Liver (tissue), 9 donors: Measurements from ENCODE around the gene CCDC141. TPM values are rescaled to one million over a fixed set of nuclear protein-coding genes. Genes with fewer than 3 reads are reported as not detected.

Experiments used
- DNase-seq: peaks from one replicate; pipeline ENCODE4 v3.0.0-alpha.2; 2017; ENCODE audit warnings: low spot score
- H3K27ac ChIP-seq, 2 donors: one replicate each; pipeline ENCODE4 v1.7.0; 2013; ENCODE audit warnings: inconsistent platforms in 2 of 2, low read length in 2 of 2, control low read depth in 1 of 2, low read depth in 1 of 2, mild to moderate bottlenecking in 1 of 2
- H3K27me3 ChIP-seq, 4 donors: one replicate each; pipeline versions ENCODE4 v1.6.1 to v1.7.0; 2013; ENCODE audit warnings: low read length in 3 of 4, inconsistent platforms in 1 of 4, mild to moderate bottlenecking in 1 of 4, moderate library complexity in 1 of 4; ENCODE audit not compliant: control insufficient read depth in 4 of 4, insufficient read depth in 4 of 4
- H3K36me3 ChIP-seq, 4 donors: one replicate each; pipeline versions ENCODE4 v1.6.1 to v1.7.0; 2013; ENCODE audit warnings: low read length in 3 of 4, mild to moderate bottlenecking in 3 of 4, low read depth in 1 of 4, moderate library complexity in 1 of 4; ENCODE audit not compliant: control insufficient read depth in 4 of 4, insufficient read depth in 3 of 4
- H3K4me1 ChIP-seq, 4 donors: one replicate each; pipeline versions ENCODE4 v1.6.1 to v1.7.0; 2013; ENCODE audit warnings: low read length in 3 of 4, mild to moderate bottlenecking in 3 of 4, moderate library complexity in 1 of 4; ENCODE audit not compliant: control insufficient read depth in 4 of 4, insufficient read depth in 4 of 4
- H3K4me3 ChIP-seq, 3 donors: one replicate each; pipeline versions ENCODE4 v1.6.1 to v1.7.0; 2013; ENCODE audit warnings: low read length in 3 of 3, control low read depth in 1 of 3, low read depth in 1 of 3, mild to moderate bottlenecking in 1 of 3
- H3K9ac ChIP-seq, 2 donors: one replicate each; pipeline ENCODE4 v1.7.0; 2013; ENCODE audit warnings: low read length in 2 of 2, mild to moderate bottlenecking in 2 of 2, moderate library complexity in 2 of 2, control low read depth in 1 of 2, low read depth in 1 of 2
- H3K9me3 ChIP-seq, 4 donors: one replicate each; pipeline versions ENCODE4 v1.6.1 to v1.7.0; 2013; ENCODE audit warnings: low read length in 3 of 4; ENCODE audit not compliant: control insufficient read depth in 4 of 4
- CTCF ChIP-seq: fragments of 150-350 bp; IDR thresholded peaks from 2 replicates; pipeline ENCODE4 v1.5.1; 2017; ENCODE audit warnings: improper control_type of control experiment, low read depth, low read length; ENCODE audit not compliant: missing input control
- EGR1 ChIP-seq, 2 donors: IDR thresholded peaks; 2 replicates each; pipeline ENCODE4 v1.6.1; 2016 to 2018; ENCODE audit warnings: antibody characterized with exemption in 2 of 2, low read depth in 2 of 2
- FOXA1 ChIP-seq: IDR thresholded peaks from 2 replicates; pipeline ENCODE4 v1.6.1; 2016; ENCODE audit warnings: antibody characterized with exemption
- FOXA2 ChIP-seq: IDR thresholded peaks from 2 replicates; pipeline ENCODE4 v1.6.1; 2016; ENCODE audit warnings: antibody characterized with exemption
- GABPA ChIP-seq, 2 donors: IDR thresholded peaks in 1 of 2; conservative IDR thresholded peaks in 1 of 2; 2 replicates each; pipeline ENCODE4 v1.6.1; 2016; ENCODE audit warnings: antibody characterized with exemption in 2 of 2, mild to moderate bottlenecking in 1 of 2, moderate library complexity in 1 of 2
- HNF4G ChIP-seq: IDR thresholded peaks from 2 replicates; pipeline ENCODE4 v1.6.1; 2016; ENCODE audit warnings: antibody characterized with exemption
- RAD21 ChIP-seq, 2 donors: IDR thresholded peaks; 2 replicates each; pipeline ENCODE4 v1.6.1; 2016; ENCODE audit warnings: antibody characterized with exemption in 2 of 2, mild to moderate bottlenecking in 2 of 2
- RXRA ChIP-seq, 2 donors: IDR thresholded peaks; 2 replicates each; pipeline ENCODE4 v1.6.1; 2017 to 2018; ENCODE audit warnings: antibody characterized with exemption in 2 of 2, mild to moderate bottlenecking in 1 of 2
- SP1 ChIP-seq: IDR thresholded peaks from 2 replicates; pipeline ENCODE4 v1.6.1; 2018; ENCODE audit warnings: antibody characterized with exemption, mild to moderate bottlenecking
- YY1 ChIP-seq: IDR thresholded peaks from 2 replicates; pipeline ENCODE4 v1.6.1; 2016; ENCODE audit warnings: antibody characterized with exemption, mild to moderate bottlenecking
- WGBS: extraction: QIAGEN DNeasy Blood & Tissue Kit; methylation state at CpG from one replicate; pipeline ENCODE4 v1.1.7; 2013; 5-methylcytosine and 5-hydroxymethylcytosine counted together
- polyA plus RNA-seq, 2 donors: library from polyadenylated mRNA; stranded (reverse) in 1 of 2; unstranded in 1 of 2; fragments of 200-250 nt in 1 of 2; fragments of >200 nt in 1 of 2; fragmentation: Nextera tagmentation in 1 of 2; extraction: Ambion mirVana in 1 of 2; gene quantifications; one replicate each; pipeline versions ENCODE4 v1.2.1 to v1.2.3, GENCODE V29; 2013 to 2015
- total RNA-seq, 2 donors: library from RNA; depleted of rRNA; stranded (reverse); fragments of >200 nt; gene quantifications; one replicate each; pipeline ENCODE4 v1.2.3, GENCODE V29; 2014
- donor health status: healthy.
- donor health status: healthy.
- donor health status: healthy.
- donor health status: healthy.
- donor health status: healthy.

The CCDC141 gene
- total and polyA plus RNA-seq, 4 donors, result 0.05 to 1.0 (median 0.39) TPM

GRCh38 chr2:178892751-178893625 lies 156.9 kb downstream of the CCDC141 start:
- Histone ChIP-seq H3K4me3 (no peak overlapping the region), H3K27me3 (no peaks in the 10 kb centered on the region), H3K9me3 (no peaks in the 10 kb centered on the region), H3K9ac (no peak overlapping the region), H3K27ac (no peak overlapping the region), H3K4me1 (no peaks in the 10 kb centered on the region), H3K36me3 (no peaks in the 10 kb centered on the region)
- WGBS, result 65% methylated on average over 5 of the region's 5 CpGs
- TF ChIP-seq FOXA1 (no peak), FOXA2 (no peak), SP1 (no peak), HNF4G (no peak), YY1 (no peak), GABPA (IDR thresholded peaks at IDR 0.05 in 1 of 2, conservative IDR thresholded peaks at IDR 0.05 in 1 of 2) (no peak), EGR1 (IDR thresholded peaks at IDR 0.05; ENCODE audit: low read depth in 2 of 2) (no peak), CTCF (no peak)
- no peak for DNase-seq

DNA sequence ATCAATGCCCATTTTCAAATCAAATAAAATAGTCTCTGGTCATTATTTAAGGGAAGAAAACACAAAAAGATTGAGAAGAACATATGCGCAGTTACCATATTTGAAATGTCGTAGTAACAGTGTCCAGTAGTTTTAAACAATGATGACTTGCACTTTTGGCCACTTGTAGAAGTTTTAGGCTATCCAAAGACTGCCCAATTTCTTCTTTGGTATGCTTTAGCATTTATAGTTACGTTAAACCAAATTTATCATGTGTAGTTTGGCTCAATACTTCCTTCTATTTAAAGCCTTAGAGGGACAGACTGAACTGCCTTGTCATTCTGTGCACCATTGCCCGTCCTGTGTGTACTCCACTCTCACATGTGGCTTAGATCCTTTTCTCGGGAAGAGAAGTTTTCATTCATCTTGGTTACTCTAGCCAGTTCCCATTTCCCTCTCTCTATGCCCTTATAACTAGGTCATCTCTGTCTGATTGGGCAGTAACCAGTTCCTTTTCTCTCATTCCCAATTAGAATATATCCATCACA lies 157.9 kb downstream of the CCDC141 start:
- Histone ChIP-seq H3K27ac (no peak overlapping the region), H3K4me1 (no peaks in the 10 kb centered on the region), H3K9me3 (no peaks in the 10 kb centered on the region), H3K36me3 (no peaks in the 10 kb centered on the region), H3K27me3 (no peaks in the 10 kb centered on the region), H3K4me3 (no peak overlapping the region), H3K9ac (no peak overlapping the region)
- TF ChIP-seq RXRA (IDR thresholded peaks at IDR 0.05), result no peak
- no peak for DNase-seq
- WGBS, result 77% methylated on average over 5 of the region's 5 CpGs

- TF ChIP-seq RAD21 (IDR thresholded peaks at IDR 0.05) (peak; percentile 75 to 84), CTCF (peak; percentile 93), SP1 (no peak)
- no peaks in the 10 kb centered on the region for H3K9me3 ChIP-seq
- H3K4me1 ChIP-seq, result no peaks in the 10 kb centered on the region
- peak; percentile 47 for DNase-seq
- no peak overlapping the region for H3K9ac ChIP-seq
- H3K36me3 ChIP-seq, result no peaks in the 10 kb centered on the region
- WGBS, result 33% methylated on average over 3 of the region's 3 CpGs
- H3K27me3 ChIP-seq, result no peaks in the 10 kb centered on the region
- no peak overlapping the region for H3K4me3 ChIP-seq
- H3K27ac ChIP-seq, result no peak overlapping the region
These were observed 158.5 kb downstream of the CCDC141 start for GRCh38 chr2:178891265-178891958.
